GM06990 (cell line): Measurements from ENCODE around the gene RPS29.
A peak's percentile ranks its signal among the peaks of the same experiment; 100 is the strongest.
"Not testable (repeated sequence)": the region's sequence is repeated elsewhere in the genome, so short reads cannot be mapped to it uniquely, and the experiment has no call there.

ENCODE experiments used
- DNase-seq: peaks from one replicate; pipeline ENCODE4 v3.0.0-alpha.2; 2011; ENCODE audit not compliant: insufficient read length; ENCODE audit errors: extremely low read depth
- H3K27me3 ChIP-seq: replicated peaks from 2 replicates; pipeline ENCODE4 v1.6.0; 2011; ENCODE audit warnings: low read length; ENCODE audit not compliant: control insufficient read depth, insufficient read depth
- H3K36me3 ChIP-seq: 2 replicates; pipeline ENCODE4 v1.5.1; 2011; ENCODE audit warnings: low read length; ENCODE audit not compliant: control insufficient read depth, insufficient read depth
- H3K4me3 ChIP-seq: replicated peaks from 2 replicates; pipeline ENCODE4 v1.5.1; 2011; ENCODE audit warnings: low read depth, mild to moderate bottlenecking, control low read depth, low read length
- CTCF ChIP-seq: IDR thresholded peaks from 2 replicates; pipeline ENCODE4 v1.5.1; 2011; ENCODE audit warnings: low read length, control low read depth, mild to moderate bottlenecking, inconsistent platforms; ENCODE audit not compliant: insufficient read depth, poor library complexity, severe bottlenecking

Gene RPS29

DNA sequence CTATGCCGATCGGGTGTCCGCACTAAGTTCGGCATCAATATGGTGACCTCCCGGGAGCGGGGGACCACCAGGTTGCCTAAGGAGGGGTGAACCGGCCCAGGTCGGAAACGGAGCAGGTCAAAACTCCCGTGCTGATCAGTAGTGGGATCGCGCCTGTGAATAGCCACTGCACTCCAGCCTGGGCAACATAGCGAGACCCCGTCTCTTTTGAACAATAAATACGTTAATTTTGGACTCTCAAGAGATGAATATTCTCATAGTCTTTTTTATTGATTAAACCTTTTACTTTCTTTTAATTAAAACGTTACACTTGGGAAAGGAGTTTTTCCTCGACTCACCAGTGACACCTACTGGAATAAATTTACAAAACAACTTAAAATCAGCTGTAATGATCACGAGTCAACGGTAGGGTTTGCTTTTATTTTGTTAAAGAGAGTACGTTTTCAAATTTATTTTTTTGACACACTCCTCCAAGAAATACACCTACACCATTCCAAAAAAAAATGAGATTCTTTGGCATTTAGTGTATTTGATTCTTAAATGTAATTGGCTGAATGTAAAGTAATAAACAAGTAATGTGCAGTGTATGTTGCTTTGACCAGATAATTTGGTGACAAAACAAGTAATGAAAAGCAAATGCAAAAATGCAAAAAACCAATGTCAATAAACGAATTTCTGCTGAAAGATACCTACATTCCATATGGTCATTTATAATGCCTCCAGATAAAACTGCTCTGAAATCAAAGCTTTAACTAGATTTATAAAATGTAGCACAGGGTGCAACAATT is 687 bp upstream of the RPS29 start:
- H3K4me3 ChIP-seq = peak overlapping the region; percentile 46
- no peaks in the 10 kb centered on the region for H3K27me3 ChIP-seq
- peaks cover 9% of the 10 kb centered on the region for H3K36me3 ChIP-seq
- DNase-seq = peak; percentile 81
- TF ChIP-seq CTCF = peak; percentile 72

DNA sequence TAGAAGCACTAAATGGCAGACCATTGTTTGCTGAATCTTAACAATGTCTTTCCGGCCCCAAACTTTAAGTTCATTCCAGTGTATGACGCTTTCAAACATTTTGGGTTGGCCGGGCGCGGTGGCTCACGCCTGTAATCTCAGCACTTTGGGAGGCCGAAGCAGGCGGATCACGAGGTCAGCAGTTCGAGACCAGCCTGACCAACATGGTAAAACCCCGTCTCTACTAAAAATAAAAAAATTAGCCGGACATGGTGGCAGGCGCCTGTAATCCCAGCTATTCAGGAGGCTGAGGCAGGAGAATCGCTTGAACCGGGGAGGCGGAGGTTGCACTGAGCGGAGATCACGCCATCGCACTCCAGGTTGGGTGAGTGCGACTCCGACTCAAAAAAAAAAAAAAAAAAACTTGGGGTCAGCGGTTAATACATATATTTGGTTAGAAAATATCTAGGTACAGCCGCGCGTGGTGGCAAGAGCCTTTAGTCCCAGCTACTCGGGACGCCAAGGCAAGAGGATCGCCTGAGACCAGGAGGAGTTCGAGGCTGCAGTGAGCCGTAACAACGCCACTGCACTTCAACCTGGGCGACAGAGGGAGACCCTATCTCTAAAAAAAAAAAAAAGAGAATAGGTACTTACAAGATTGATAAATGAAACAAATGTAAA is 1.1 kb downstream of the RPS29 start:
- peak overlapping the region; percentile 98 for H3K4me3 ChIP-seq
- not testable (repeated sequence) for H3K27me3 ChIP-seq, H3K36me3 ChIP-seq, DNase-seq

DNA sequence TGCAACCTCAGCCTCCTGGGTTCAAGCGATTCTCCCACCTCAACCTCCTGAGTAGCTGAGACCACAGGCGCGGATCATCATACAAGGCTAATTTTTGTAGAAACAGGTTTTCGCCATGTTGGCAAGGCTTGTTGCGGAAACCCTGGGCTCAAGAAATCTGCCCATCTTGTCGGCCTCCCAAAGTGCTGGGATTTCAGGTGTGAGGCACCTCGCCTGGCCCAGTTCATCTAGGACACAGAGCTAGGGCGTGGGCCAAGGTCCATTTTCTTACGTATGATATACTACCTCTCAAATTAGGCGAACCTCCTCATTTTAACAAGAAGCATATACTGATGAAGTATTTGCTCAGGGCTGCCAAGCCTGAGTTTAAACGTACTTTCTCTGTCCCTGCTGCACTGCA is 2.1 kb downstream of the RPS29 start:
- DNase-seq = no peak
- Histone ChIP-seq H3K4me3 (peak overlapping the region; percentile 98), H3K27me3 (no peaks in the 10 kb centered on the region), H3K36me3 (peaks cover 9% of the 10 kb centered on the region)
- no peak for TF ChIP-seq CTCF

- DNase-seq = no peak
- Histone ChIP-seq H3K36me3 (peaks cover 9% of the 10 kb centered on the region), H3K4me3 (peak overlapping the region; percentile 98), H3K27me3 (no peaks in the 10 kb centered on the region)
- no peak for TF ChIP-seq CTCF
Measured at GRCh38 chr14:49583629-49584028, 2.6 kb downstream of the RPS29 start.

GRCh38 chr14:49582113-49582977 is 3.8 kb downstream of the RPS29 start:
- no peak for DNase-seq
- H3K36me3 ChIP-seq = peaks cover 10% of the 10 kb centered on the region
- TF ChIP-seq CTCF = no peak
- H3K4me3 ChIP-seq = no peak overlapping the region
- no peaks in the 10 kb centered on the region for H3K27me3 ChIP-seq
